Esophagus muscularis mucosa (tissue), 4 donors: ENCODE measurements around the gene CXCL16. TPM values are rescaled to one million over a fixed set of nuclear protein-coding genes. Genes with fewer than 3 reads are reported as not detected.

ENCODE experiments used
- DNase-seq: peaks from one replicate; pipeline ENCODE4 v3.0.0-alpha.2; 2017; ENCODE audit errors: extremely low spot score
- H3K27ac ChIP-seq, 4 donors: fragments of 200-600 bp; sonication (generic); replicated peaks in 1 of 4; 1 replicate in 3 of 4; 2 replicates in 1 of 4; pipeline ENCODE4 v1.5.1; 2016 to 2019; ENCODE audit warnings: mild to moderate bottlenecking in 1 of 4
- H3K27me3 ChIP-seq, 4 donors: fragments of 200-600 bp; sonication (generic); one replicate each; pipeline versions ENCODE4 v1.5.1 to v1.6.0; 2016 to 2019
- H3K36me3 ChIP-seq, 4 donors: fragments of 200-600 bp; sonication (generic); one replicate each; pipeline ENCODE4 v1.5.1; 2016 to 2019
- H3K4me1 ChIP-seq, 4 donors: fragments of 200-600 bp; sonication (generic); one replicate each; pipeline ENCODE4 v1.5.1; 2016 to 2019
- H3K4me3 ChIP-seq, 4 donors: fragments of 200-600 bp; sonication (generic); 1 replicate in 2 of 4; 2 replicates in 2 of 4; pipeline ENCODE4 v1.5.1; 2016 to 2019; ENCODE audit warnings: mild to moderate bottlenecking in 4 of 4, moderate library complexity in 1 of 4
- H3K9me3 ChIP-seq, 4 donors: fragments of 200-600 bp; sonication (generic); 1 replicate in 3 of 4; 2 replicates in 1 of 4; pipeline ENCODE4 v1.5.1; 2016 to 2019
- EP300 ChIP-seq: sonication (generic); formaldehyde crosslinking; IDR thresholded peaks from one replicate; pipeline ENCODE4 v1.6.1; 2017; ENCODE audit warnings: antibody characterized with exemption
- POLR2A ChIP-seq: fragments of 450-650 bp; IDR thresholded peaks from one replicate; pipeline ENCODE4 v1.6.1; 2017; ENCODE audit warnings: antibody characterized with exemption, moderate library complexity, mild to moderate bottlenecking, low read depth
- POLR2AphosphoS5 ChIP-seq, 2 donors: sonication (generic); formaldehyde crosslinking; IDR thresholded peaks; one replicate each; pipeline ENCODE4 v1.6.1; 2017; ENCODE audit warnings: antibody characterized with exemption in 2 of 2
- WGBS: methylation state at CpG from one replicate; pipeline ENCODE4 v1.1.5; 2018; 5-methylcytosine and 5-hydroxymethylcytosine counted together
- intact Hi-C: fragments of 100-400 bp; cut with DNase I; formaldehyde crosslinking; loops from one replicate; pipeline ENCODE4 v1.15.1; 2023
- total RNA-seq, 4 donors: library from RNA; depleted of rRNA; stranded (reverse); fragments of >200 nt; gene quantifications; one replicate each; pipeline versions ENCODE4 v1.1.0 to v1.2.1, GENCODE V29; 2016
- TF ChIP-seq, protein P1 (sequence below), 3 experiments: fragments of 200-600 bp in 2 of 3; fragments of 450-650 bp in 1 of 3; sonication (generic) in 2 of 3; IDR thresholded peaks; one replicate each; pipeline ENCODE4 v1.5.1; 2017 to 2019; ENCODE audit warnings: antibody characterized with exemption in 3 of 3, mild to moderate bottlenecking in 2 of 3, moderate library complexity in 1 of 3

The CXCL16 gene
- total RNA-seq, 4 donors from 2014 or later, result 5.8 to 21.7 (median 9.4) TPM

DNA sequence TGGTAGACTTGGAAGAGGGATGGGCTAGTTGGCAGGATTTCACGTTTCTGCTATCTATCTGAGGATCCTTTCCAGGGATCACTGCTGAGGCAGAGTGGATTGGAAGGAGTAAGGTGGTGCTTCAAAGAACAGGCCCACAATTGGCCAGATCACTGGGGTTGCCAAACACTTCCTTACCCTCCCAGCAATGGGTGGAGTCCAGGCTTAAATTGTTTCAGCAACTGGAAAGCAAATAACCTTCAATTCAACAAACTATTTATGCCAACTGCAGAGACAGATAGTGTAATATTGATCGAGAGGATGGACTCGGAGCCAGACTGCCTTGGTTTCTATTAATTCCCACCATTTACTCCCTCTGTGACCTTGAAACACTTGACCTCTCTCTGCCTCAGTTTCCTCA, 27.2 kb downstream of the CXCL16 start:
- Histone ChIP-seq H3K36me3 (peaks cover 13 to 20% (median 17%) of the 10 kb centered on the region in 4 donors), H3K27me3 (no peaks in the 10 kb centered on the region), H3K4me1 (peaks cover 17 to 32% (median 28%) of the 10 kb centered on the region in 4 donors), H3K9me3 (no peaks in the 10 kb centered on the region), H3K4me3 (peak overlapping the region in 2 of 4 donors; percentile 20 to 84), H3K27ac (peak overlapping the region in 1 of 4 donors; percentile 1)
- 100% methylated on average over 3 of the region's 3 CpGs for WGBS
- intact Hi-C loops, result no loop called here
- TF ChIP-seq POLR2AphosphoS5 (IDR thresholded peaks at IDR 0.05) (peak in 1 of 2 donors; percentile 11), EP300 (no peak)
- TF ChIP-seq, protein P1, sequence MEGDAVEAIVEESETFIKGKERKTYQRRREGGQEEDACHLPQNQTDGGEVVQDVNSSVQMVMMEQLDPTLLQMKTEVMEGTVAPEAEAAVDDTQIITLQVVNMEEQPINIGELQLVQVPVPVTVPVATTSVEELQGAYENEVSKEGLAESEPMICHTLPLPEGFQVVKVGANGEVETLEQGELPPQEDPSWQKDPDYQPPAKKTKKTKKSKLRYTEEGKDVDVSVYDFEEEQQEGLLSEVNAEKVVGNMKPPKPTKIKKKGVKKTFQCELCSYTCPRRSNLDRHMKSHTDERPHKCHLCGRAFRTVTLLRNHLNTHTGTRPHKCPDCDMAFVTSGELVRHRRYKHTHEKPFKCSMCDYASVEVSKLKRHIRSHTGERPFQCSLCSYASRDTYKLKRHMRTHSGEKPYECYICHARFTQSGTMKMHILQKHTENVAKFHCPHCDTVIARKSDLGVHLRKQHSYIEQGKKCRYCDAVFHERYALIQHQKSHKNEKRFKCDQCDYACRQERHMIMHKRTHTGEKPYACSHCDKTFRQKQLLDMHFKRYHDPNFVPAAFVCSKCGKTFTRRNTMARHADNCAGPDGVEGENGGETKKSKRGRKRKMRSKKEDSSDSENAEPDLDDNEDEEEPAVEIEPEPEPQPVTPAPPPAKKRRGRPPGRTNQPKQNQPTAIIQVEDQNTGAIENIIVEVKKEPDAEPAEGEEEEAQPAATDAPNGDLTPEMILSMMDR (IDR thresholded peaks at IDR 0.05), result no peak
- DNase-seq, result no peak

DNA sequence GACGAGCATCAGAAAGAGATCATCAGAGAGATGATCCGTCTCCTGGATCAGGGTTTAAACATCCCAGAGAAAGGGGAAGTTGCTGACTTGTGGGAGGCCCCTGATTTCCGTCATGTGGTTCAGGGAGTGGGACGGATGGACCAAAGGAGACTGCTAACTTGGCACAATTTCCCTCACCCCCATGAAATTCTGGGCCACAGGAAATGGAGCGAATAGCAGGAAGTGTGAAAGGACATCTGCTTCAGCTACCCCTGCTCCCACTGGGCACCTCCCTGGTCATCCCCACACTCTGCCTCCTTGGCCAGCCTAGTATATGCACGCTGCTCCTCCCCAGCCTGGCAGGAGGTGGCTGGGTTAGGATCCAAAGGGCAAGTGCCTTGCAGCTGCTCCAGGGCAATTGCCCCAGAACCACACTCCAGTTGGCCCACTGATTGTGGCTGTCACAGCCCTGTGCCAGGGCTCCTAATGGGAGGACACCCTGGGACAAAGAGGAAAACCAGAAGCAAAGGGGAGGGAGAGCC, 28.0 kb downstream of the CXCL16 start:
- 56% methylated on average over 6 of the region's 6 CpGs for WGBS
- no peak for DNase-seq
- H3K9me3 ChIP-seq, result no peaks in the 10 kb centered on the region
- H3K36me3 ChIP-seq, result peaks cover 5 to 12% (median 9%) of the 10 kb centered on the region in 4 donors
- no peaks in the 10 kb centered on the region for H3K27me3 ChIP-seq
- TF ChIP-seq POLR2A, result no peak
- TF ChIP-seq, protein P1 (IDR thresholded peaks at IDR 0.05), result no peak
- H3K27ac ChIP-seq, result peak overlapping the region; percentile 48 to 89 (median 84)
- intact Hi-C loops, result no loop called here
- peaks cover 17 to 32% (median 28%) of the 10 kb centered on the region in 4 donors for H3K4me1 ChIP-seq
- peak overlapping the region in 3 of 4 donors; percentile 73 to 84 (median 81) for H3K4me3 ChIP-seq

DNA sequence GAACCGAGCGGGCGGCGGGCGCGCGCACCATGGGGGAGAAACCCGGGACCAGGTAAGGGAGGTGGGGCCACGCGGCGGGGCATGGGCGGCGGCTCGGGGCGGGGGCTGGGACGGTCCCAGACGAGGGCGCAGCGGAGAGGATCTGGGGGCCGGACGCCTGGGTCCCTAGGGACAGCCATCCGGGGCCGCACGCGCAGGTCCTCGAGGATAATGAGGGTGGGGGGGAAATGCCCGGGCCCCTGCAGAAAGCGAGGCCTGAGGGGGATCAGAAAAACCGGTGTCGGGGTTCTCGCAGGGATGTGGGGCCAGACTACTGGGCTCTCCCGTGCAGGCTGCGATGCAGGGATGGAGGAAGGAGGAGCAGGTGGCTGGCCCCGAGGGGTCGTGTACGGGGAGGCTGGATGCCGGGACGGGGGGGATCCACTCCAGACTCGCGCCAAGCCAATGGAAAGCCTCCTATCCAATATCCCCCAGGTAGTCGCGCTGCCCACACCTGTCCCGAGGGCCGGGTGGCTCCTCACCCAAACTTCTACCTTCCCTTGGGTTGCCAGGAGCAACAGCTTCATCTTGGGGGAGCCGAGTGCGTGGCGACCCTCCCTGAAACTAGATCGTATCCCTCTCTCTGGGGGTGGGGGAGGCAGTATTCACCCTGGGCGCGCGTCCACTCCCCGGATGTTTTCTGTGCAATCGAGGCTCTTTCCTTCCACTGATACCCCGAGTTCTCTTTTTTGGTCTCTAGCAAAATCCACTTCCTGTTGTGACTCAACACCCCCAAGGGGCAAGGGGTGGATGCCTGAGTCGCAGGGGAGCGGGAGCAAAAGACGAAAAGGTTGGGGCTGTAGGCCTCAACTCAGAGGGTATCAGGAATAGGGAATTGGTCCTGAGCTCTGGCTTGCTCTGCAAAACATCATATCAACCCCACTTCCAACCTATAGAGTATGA, 28.8 kb downstream of the CXCL16 start:
- Histone ChIP-seq H3K36me3 (peaks cover 0 to 4% (median 2%) of the 10 kb centered on the region in 4 donors), H3K9me3 (no peaks in the 10 kb centered on the region), H3K27me3 (no peaks in the 10 kb centered on the region), H3K4me1 (peaks cover 17 to 32% (median 28%) of the 10 kb centered on the region in 4 donors), H3K4me3 (peak overlapping the region; percentile 73 to 84 (median 80)), H3K27ac (peak overlapping the region; percentile 82 to 89 (median 86))
- no peak for DNase-seq
- WGBS, result 20% methylated on average over 31 of the region's 57 CpGs
- intact Hi-C loops, result no loop called here
- TF ChIP-seq POLR2AphosphoS5 (IDR thresholded peaks at IDR 0.05) (peak in 1 of 2 donors; percentile 12), POLR2A (no peak), EP300 (no peak)
- TF ChIP-seq, protein P1 (IDR thresholded peaks at IDR 0.05), result no peak

DNA sequence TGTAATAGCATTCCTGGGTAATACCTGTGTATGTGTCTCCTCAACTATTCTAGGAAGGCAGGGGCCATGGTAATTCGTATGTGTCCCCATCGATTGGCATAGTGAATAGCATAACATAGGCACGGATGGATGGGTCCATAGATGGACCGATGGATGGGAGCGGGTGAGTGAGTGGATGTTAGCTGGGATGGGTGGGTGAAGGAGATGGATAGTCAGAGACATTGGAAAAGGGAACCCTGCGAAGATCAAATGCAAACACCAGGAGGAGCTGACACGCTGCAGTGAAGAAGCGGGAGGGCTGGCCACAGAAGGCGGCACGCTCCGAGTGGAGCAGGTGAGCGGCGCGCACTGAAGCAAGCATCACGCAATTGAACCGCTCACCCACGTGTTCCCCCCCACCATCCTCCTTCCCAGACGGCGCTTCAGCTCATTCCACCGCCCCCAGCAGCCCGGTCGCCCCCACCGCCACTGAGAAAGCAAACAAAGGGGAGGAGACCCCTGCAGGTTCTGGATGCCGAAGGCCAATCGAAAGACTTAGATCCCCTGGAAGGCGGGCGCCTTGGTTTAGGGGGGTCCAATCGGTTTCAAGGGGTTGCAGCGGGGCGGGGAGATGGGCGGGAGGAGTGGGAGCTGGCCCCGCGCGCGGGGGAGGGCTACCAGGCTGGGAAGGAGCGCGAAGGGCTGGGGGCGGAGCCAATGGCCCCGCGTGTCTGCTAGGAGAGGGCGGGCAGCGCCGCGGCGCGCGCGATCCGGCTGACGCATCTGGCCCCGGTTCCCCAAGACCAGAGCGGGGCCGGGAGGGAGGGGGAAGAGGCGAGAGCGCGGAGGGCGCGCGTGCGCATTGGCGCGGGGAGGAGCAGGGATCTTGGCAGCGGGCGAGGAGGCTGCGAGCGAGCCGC, 29.7 kb downstream of the CXCL16 start, which contains the start of gene ARRB2:
TSS of gene ARRB2 (plus strand) at position 839 of the 899 bp plus-strand sequence. CDS start 90 bp downstream, outside the sequence.
- intact Hi-C loops, result loop anchor here (10.0 kb wide), 1 partner anchor 175 kb away; no protein-coding TSS in a partner anchor
- Histone ChIP-seq H3K4me1 (peaks cover 17 to 31% (median 27%) of the 10 kb centered on the region in 4 donors), H3K4me3 (peak within 1 kb of the TSS; percentile 73 to 84 (median 80)), H3K27me3 (no peaks in the 10 kb centered on the region), H3K36me3 (no peaks in the 10 kb centered on the region), H3K9me3 (no peaks in the 10 kb centered on the region), H3K27ac (peak within 1 kb of the TSS; percentile 82 to 89 (median 86))
- TF ChIP-seq, protein P1 (IDR thresholded peaks at IDR 0.05), result peak; percentile 67 to 78 (median 76)
- TF ChIP-seq EP300 (no peak), POLR2AphosphoS5 (IDR thresholded peaks at IDR 0.05) (peak; percentile 80 to 92), POLR2A (no peak)
- peak; percentile 99 for DNase-seq
- 0% methylated on average over 19 of the region's 67 CpGs for WGBS
